PC-9 (cell line): Measurements from ENCODE around the gene HAPLN2.

Source experiments
- CTCF ChIP-seq: fragments of 200-600 bp; sonication (generic); conservative IDR thresholded peaks from 2 replicates; pipeline ENCODE4 v1.6.1; 2017; ENCODE audit warnings: mixed run types, antibody characterized with exemption, mild to moderate bottlenecking, moderate library complexity
- EZH2 ChIP-seq: fragments of 200-600 bp; sonication (generic); IDR thresholded peaks from 2 replicates; pipeline ENCODE4 v1.8.0; 2017; ENCODE audit warnings: antibody characterized with exemption, low read depth

- TF ChIP-seq EZH2 (no peak), CTCF (no peak)
Observed at GRCh38 chr1:156641761-156642264, 22.6 kb downstream of the HAPLN2 start, which contains the start of gene BCAN.
